ENCODE results near the gene RNF26.
A peak's percentile ranks its signal among the peaks of the same experiment; 100 is the strongest.

The RNF26 gene

DNA sequence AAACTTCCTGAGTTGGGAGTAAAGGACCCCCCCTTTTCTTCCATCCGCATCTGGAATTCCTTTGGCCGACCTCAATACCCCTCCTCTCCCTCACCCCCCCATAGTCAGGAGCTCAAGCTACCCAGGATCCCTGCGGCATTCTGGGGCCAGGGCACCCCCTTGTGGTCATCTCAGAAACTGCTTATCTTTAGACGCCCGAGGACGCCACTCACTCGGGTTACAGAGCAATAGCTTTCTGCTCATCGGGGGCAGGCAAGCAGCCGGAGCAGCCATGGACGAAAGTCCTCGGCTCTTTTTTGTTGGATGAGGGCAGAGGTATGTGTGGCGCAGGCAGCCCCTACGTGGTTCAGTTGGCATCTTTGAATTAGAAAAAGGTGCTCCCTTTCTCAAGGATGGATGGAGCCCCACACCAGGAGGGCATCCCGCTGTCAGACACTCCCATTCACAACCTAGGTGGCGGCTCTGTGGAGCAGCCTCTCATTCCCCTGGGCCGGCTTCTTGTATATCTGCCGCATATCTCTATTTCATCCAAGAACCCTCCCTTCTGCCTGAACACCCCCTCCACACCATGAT is 4.1 kb downstream of the RNF26 start:
- no peak overlapping the region for H3K27ac ChIP-seq
- TF ChIP-seq, protein P1, sequence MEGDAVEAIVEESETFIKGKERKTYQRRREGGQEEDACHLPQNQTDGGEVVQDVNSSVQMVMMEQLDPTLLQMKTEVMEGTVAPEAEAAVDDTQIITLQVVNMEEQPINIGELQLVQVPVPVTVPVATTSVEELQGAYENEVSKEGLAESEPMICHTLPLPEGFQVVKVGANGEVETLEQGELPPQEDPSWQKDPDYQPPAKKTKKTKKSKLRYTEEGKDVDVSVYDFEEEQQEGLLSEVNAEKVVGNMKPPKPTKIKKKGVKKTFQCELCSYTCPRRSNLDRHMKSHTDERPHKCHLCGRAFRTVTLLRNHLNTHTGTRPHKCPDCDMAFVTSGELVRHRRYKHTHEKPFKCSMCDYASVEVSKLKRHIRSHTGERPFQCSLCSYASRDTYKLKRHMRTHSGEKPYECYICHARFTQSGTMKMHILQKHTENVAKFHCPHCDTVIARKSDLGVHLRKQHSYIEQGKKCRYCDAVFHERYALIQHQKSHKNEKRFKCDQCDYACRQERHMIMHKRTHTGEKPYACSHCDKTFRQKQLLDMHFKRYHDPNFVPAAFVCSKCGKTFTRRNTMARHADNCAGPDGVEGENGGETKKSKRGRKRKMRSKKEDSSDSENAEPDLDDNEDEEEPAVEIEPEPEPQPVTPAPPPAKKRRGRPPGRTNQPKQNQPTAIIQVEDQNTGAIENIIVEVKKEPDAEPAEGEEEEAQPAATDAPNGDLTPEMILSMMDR (IDR thresholded peaks at IDR 0.05) = peak; percentile 90
- no peak for TF ChIP-seq ZFX (IDR thresholded peaks at IDR 0.05; ENCODE audit: borderline replicate concordance)

DNA sequence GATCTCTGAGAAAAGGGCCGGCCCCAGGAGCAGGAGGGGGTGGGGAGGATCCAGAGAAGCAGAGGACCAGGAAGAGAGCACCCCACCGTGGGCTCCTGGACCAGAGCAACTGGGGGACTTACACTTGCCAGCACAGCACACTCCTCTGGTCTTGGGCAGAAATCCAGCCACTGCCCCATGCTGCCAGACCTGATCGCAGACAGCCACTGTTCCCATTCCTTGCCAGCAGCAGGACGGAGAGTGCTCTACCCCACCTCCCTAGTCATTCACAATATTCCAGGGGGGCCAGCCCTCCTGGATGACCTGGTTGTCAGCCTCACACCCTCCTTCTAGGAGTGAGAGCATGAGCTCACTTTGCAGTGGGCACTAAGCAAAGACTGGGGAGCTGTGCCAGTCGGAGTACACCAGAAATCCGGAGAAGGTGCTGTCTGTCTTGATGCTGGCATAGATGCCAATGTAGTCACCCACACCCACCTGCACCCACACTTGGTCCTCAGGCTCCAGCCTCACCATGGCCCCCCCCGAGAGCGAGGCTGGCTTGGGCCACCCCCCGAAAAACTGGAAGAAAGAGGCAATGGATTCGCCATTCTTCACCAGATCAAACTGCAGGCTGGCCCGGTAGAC is 4.8 kb downstream of the RNF26 start:
- H3K27ac ChIP-seq = no peak overlapping the region
- no peak for TF ChIP-seq ZFX (IDR thresholded peaks at IDR 0.05; ENCODE audit: borderline replicate concordance)
- TF ChIP-seq, protein P1 (IDR thresholded peaks at IDR 0.05) = no peak

DNA sequence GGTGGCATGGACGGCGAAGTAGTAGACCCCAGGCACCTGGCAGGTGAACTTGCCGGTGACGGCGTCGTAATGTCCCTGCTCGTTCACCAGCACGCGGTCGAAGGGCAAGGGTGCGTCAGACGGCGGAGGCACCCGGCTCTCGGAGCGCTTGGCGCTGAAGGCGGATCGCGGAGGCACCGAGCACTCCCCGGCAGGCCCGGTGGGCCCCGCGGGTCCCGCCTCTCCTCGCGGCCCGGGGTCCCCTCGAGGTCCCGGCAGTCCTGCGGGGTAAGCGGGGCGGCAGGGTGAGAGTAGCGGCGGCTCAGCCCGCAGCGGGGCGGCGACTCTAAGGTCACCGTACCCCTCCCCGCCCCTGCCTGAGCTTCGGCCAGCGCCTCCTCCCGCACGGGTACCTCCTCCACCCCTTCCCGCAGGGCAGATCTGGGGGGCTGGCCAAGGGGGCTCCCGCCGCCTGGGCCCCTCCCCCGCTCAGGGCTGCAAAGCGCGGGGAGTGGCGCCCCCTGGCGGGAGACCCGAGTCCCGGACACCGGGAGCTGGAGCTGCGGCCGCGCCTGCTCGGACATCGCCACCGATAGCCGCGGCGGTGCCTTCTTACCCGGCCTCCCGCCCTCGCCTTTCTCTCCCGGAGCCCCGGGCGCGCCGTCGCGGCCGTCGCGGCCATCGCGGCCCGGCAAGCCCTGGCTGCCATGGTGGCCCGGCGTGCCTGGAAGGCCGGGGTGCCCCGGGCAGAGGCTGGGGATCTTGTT is 5.4 kb downstream of the RNF26 start:
- no peak overlapping the region for H3K27ac ChIP-seq
- TF ChIP-seq, protein P1 (IDR thresholded peaks at IDR 0.05) = peak; percentile 97
- no peak for TF ChIP-seq ZFX (IDR thresholded peaks at IDR 0.05; ENCODE audit: borderline replicate concordance)

DNA sequence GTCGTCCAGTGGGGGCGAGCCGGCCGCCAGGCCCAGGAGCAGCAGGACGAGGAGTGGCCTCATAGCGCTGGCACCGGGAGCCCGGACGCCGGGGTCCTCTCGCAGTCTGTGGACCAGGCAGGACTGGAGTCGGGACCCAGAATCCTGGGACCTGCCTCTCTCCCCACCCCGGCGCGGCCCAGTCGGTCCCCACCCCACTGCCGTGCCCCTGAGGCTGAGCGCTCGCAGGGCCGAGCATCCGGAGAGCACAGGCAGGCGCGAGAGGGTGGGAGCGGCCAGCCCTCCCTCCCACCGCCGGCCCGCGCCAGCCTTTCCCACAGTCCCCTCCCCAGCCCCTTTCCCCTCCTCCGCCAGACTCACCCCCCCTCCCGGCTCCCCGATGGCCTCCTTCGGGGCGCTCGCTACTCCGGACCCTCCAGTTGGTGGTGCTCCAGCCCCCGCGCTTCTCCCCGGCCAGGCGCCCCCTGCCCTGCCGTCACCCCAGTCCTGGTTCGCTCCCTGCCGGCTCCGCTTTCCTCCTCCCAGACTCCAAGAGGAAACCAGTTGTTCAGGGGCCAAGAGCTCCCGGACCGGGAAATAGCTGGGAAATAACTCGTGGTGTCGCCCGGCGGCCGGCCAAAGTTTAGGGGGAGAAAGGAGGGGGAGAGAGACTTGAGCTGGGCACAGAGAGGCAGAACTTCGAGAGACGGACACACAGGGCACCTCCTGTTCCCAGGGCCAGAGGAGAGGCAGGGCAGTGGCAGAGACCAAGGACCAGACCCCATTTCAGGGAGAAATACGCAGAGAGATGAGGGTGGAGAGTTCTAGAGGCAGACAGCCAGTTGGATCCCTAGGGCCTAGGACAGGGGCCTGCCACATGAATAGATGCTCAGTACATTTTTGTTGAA is 6.3 kb downstream of the RNF26 start, which contains the start of gene C1QTNF5:
Gene C1QTNF5, minus strand, starts transcription at position 549 of the 887 bp plus-strand sequence. Its CDS starts 486 bp downstream, at position 63.
- no peak within 1 kb of the TSS for H3K27ac ChIP-seq
- TF ChIP-seq, protein P1 (IDR thresholded peaks at IDR 0.05) = no peak
- TF ChIP-seq ZFX (IDR thresholded peaks at IDR 0.05; ENCODE audit: borderline replicate concordance) = no peak

DNA sequence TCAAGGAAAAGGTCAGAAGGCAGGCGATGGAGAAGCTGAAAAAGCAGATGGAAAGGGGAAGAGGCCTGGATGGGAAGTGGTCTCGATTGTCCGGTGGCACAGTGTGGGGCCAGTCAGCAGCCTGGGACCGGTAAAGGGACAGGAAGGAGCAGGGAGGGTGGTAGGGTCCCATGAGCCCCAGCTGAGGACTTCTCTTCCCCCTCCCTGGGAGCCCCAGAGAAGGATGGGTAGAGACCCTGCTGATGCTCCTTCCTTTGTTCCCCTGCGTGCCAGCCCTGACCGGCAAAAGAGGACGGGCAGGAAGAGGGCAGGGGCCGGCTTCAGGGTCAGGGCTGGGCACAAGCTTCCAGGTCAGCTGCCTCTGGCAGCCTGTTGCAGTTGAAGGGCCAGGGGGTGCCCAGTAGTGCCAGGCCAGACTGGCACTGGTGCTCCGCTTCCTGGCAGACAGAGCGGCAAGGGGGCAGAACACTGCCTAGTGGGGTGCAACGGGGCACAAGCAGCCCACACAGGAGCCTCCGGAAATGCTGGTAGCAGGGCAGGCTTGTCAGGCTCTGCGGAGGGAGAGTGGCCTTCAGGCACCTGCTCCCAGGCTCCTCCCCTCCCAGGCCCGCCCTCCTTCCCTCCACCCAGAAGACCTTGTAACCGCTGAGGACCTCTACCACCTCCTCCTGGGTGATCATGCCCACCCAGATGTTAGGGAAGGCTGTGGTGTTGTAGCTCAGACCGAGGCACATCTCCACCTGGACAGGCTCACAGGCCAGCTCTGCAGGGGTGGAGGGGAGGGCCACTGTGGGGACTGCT is 7.1 kb downstream of the RNF26 start:
- TF ChIP-seq ZFX (IDR thresholded peaks at IDR 0.05; ENCODE audit: borderline replicate concordance) = no peak
- TF ChIP-seq, protein P1 (IDR thresholded peaks at IDR 0.05) = no peak
- no peak overlapping the region for H3K27ac ChIP-seq

DNA sequence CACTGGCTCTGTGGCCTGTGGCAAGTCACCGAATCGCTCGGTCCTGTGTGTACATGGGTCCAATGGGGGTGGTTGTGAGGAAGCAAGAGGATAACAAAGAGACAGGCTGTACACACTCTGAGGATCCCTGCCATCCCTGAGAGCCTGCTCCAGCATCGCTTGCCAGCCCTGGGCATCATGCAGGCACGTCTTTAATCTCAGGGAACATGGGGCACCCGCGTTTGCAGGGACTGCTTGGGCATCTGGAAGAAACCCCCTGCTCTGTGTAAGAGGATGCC is 7.6 kb downstream of the RNF26 start:
- H3K27ac ChIP-seq = no peak overlapping the region
- no peak for TF ChIP-seq ZFX (IDR thresholded peaks at IDR 0.05; ENCODE audit: borderline replicate concordance)
- TF ChIP-seq, protein P1 (IDR thresholded peaks at IDR 0.05) = no peak
